SK-N-SH (cell line): ENCODE results near the gene REV1. TPM values are rescaled to one million over a fixed set of nuclear protein-coding genes. Genes with fewer than 3 reads are reported as not detected.

ENCODE experiments used
- CTCF ChIA-PET: fragments of 300-600, 350-600 bp; formaldehyde crosslinking; extraction: SDS; loops from one replicate; lab custom pipeline; 2021; lab: Yijun Ruan, JAX
- POLR2A ChIA-PET: fragments of 350-600 bp; sonication (Branson Sonifier 250); formaldehyde crosslinking; extraction: SDS; loops from one replicate; lab custom pipeline; 2020; ENCODE audit warnings: antibody characterized with exemption, inconsistent platforms; lab: Yijun Ruan, JAX
- DNase-seq: peaks from one replicate; pipeline ENCODE4 v3.0.0; 2012
- H2AFZ ChIP-seq: fragments of 200-600 bp; sonication (generic); 2 replicates; pipeline ENCODE4 v1.8.1; 2016; ENCODE audit warnings: antibody characterized with exemption, mild to moderate bottlenecking, low read depth
- H3F3A ChIP-seq: fragments of 200-600 bp; sonication (generic); replicated peaks from 2 replicates; pipeline ENCODE3; 2016; ENCODE audit warnings: antibody characterized with exemption, mild to moderate bottlenecking; ENCODE audit not compliant: insufficient read depth
- H3K27ac ChIP-seq, 2 experiments: fragments of 200-500 bp in 1 of 2; fragments of 200-600 bp in 1 of 2; sonication (Bioruptor generic) in 1 of 2; sonication (generic), shearing (Covaris generic) in 1 of 2; 2 replicates each; pipeline versions ENCODE4 v1.5.1 to v1.6.1; 2014 to 2016; ENCODE audit warnings: low read depth in 2 of 2, inconsistent platforms in 1 of 2, low read length in 1 of 2, mild to moderate bottlenecking in 1 of 2, mixed read lengths in 1 of 2
- H3K27me3 ChIP-seq: fragments of 200-600 bp; sonication (generic), shearing (Covaris generic); 2 replicates; pipeline ENCODE4 v1.6.1; 2016; ENCODE audit warnings: mixed run types; ENCODE audit not compliant: insufficient read depth
- H3K36me3 ChIP-seq, 2 experiments: fragments of 200-500 bp in 1 of 2; fragments of 200-600 bp in 1 of 2; sonication (Bioruptor generic) in 1 of 2; sonication (generic) in 1 of 2; replicated peaks in 1 of 2; 2 replicates each; pipeline versions ENCODE3 to v1.5.1; 2014 to 2016; ENCODE audit warnings: low read length in 1 of 2, mild to moderate bottlenecking in 1 of 2; ENCODE audit not compliant: insufficient read depth in 2 of 2, control insufficient read depth in 1 of 2
- H3K4me1 ChIP-seq, 2 experiments: fragments of 200-500 bp in 1 of 2; fragments of 200-600 bp in 1 of 2; sonication (Bioruptor generic) in 1 of 2; sonication (generic), shearing (Covaris generic) in 1 of 2; 2 replicates each; pipeline versions ENCODE4 v1.5.1 to v1.6.1; 2014 to 2016; ENCODE audit warnings: low read depth in 1 of 2, low read length in 1 of 2, mixed run types in 1 of 2; ENCODE audit not compliant: insufficient read depth in 2 of 2, control insufficient read depth in 1 of 2
- H3K4me2 ChIP-seq: fragments of 200-600 bp; sonication (generic), shearing (Covaris generic); 2 replicates; pipeline ENCODE4 v1.6.1; 2017; ENCODE audit warnings: mixed run types
- H3K4me3 ChIP-seq, 2 experiments: fragments of 200-500 bp in 1 of 2; fragments of 200-600 bp in 1 of 2; sonication (Bioruptor generic) in 1 of 2; sonication (generic), shearing (Covaris generic) in 1 of 2; 2 replicates each; pipeline versions ENCODE4 v1.5.1 to v1.8.1; 2014 to 2016; ENCODE audit warnings: low read depth in 2 of 2, inconsistent platforms in 1 of 2, low read length in 1 of 2, mild to moderate bottlenecking in 1 of 2, mixed read lengths in 1 of 2, moderate library complexity in 1 of 2
- H3K79me2 ChIP-seq: fragments of 200-600 bp; sonication (generic); 2 replicates; pipeline ENCODE4 v1.8.1; 2017; ENCODE audit warnings: mild to moderate bottlenecking; ENCODE audit not compliant: insufficient read depth
- H3K9ac ChIP-seq: fragments of 200-600 bp; sonication (generic); 2 replicates; pipeline ENCODE4 v1.6.1; 2017; ENCODE audit warnings: mixed run types
- H3K9me2 ChIP-seq: fragments of 200-600 bp; sonication (generic); 2 replicates; pipeline ENCODE4 v1.6.1; 2017; ENCODE audit warnings: mixed run types
- H3K9me3 ChIP-seq: fragments of 200-600 bp; sonication (generic); 2 replicates; pipeline ENCODE4 v1.6.1; 2017; ENCODE audit warnings: mixed run types, mild to moderate bottlenecking, moderate library complexity
- H4K20me1 ChIP-seq: fragments of 200-600 bp; sonication (generic); 2 replicates; pipeline ENCODE4 v1.6.1; 2017; ENCODE audit warnings: mild to moderate bottlenecking, mixed run types; ENCODE audit not compliant: insufficient read depth
- CHD2 ChIP-seq: fragments of 150-350 bp; IDR thresholded peaks from 2 replicates; pipeline ENCODE4 v1.6.1; 2018; ENCODE audit warnings: low read length; ENCODE audit not compliant: partially characterized antibody
- ELF1 ChIP-seq: IDR thresholded peaks from 2 replicates; pipeline ENCODE4 v1.4.0; 2012
- EP300 ChIP-seq, 2 experiments: IDR thresholded peaks; 2 replicates each; pipeline versions ENCODE4 v1.4.0 to v1.6.1; 2012; ENCODE audit warnings: borderline replicate concordance in 1 of 2, low read depth in 1 of 2, low read length in 1 of 2
- FOSL2 ChIP-seq: IDR thresholded peaks from 2 replicates; pipeline ENCODE4 v1.4.0; 2012; ENCODE audit warnings: low read depth, mild to moderate bottlenecking, moderate library complexity, borderline replicate concordance
- FOXJ3 ChIP-seq: sonication (generic); formaldehyde crosslinking; IDR thresholded peaks from 2 replicates; pipeline ENCODE4 v1.5.1; 2020; ENCODE audit warnings: mild to moderate bottlenecking, missing genetic modification reagents
- FOXM1 ChIP-seq: IDR thresholded peaks from 2 replicates; pipeline ENCODE4 v1.4.0; 2012; ENCODE audit warnings: low read depth, mild to moderate bottlenecking
- GATA2 ChIP-seq: sonication (generic); formaldehyde crosslinking; IDR thresholded peaks from 2 replicates; pipeline ENCODE4 v1.5.0; 2020; ENCODE audit warnings: mild to moderate bottlenecking, missing genetic modification reagents
- JUND ChIP-seq: IDR thresholded peaks from 2 replicates; pipeline ENCODE4 v1.4.0; 2012
- MEF2A ChIP-seq: IDR thresholded peaks from 2 replicates; pipeline ENCODE4 v1.4.0; 2012; ENCODE audit warnings: low read depth, borderline replicate concordance
- MXI1 ChIP-seq: IDR thresholded peaks from 2 replicates; pipeline ENCODE4 v1.6.1; 2012; ENCODE audit warnings: mild to moderate bottlenecking, low read depth, low read length, improper control_type of control experiment
- NFIC ChIP-seq: IDR thresholded peaks from 2 replicates; pipeline ENCODE4 v1.4.0; 2012; ENCODE audit warnings: borderline replicate concordance
- REST ChIP-seq: IDR thresholded peaks from 2 replicates; pipeline ENCODE4 v1.6.1; 2012; ENCODE audit warnings: mild to moderate bottlenecking, low read depth, low read length, moderate library complexity
- RXRA ChIP-seq: IDR thresholded peaks from 2 replicates; pipeline ENCODE4 v1.4.0; 2012; ENCODE audit warnings: low read depth, mild to moderate bottlenecking, borderline replicate concordance
- TCF12 ChIP-seq: IDR thresholded peaks from 2 replicates; pipeline ENCODE4 v1.4.0; 2012
- YY1 ChIP-seq: IDR thresholded peaks from 2 replicates; pipeline ENCODE4 v1.4.0; 2012; ENCODE audit warnings: low read depth, mild to moderate bottlenecking
- WGBS: methylation state at CpG from one replicate; pipeline ENCODE4 v1.1.6; 2017; ENCODE audit warnings: low lambda C conversion rate; 5-methylcytosine and 5-hydroxymethylcytosine counted together
- polyA plus RNA-seq, 3 experiments: library from polyadenylated mRNA; depleted of rRNA; stranded (reverse); fragments of >200 nt; gene quantifications; 2 replicates each; pipeline ENCODE4 v1.2.3, GENCODE V29; 2012
- TF ChIP-seq, protein P1 (sequence below): fragments of 200-600 bp; sonication (generic); IDR thresholded peaks from 2 replicates; pipeline ENCODE4 v1.6.1; 2017; ENCODE audit warnings: antibody characterized with exemption, mild to moderate bottlenecking, moderate library complexity
- TF ChIP-seq, protein P2 (sequence below): IDR thresholded peaks from 2 replicates; pipeline ENCODE4 v1.4.0; 2012; ENCODE audit warnings: low read depth, borderline replicate concordance
- TF ChIP-seq, protein P3 (sequence below): IDR thresholded peaks from 2 replicates; pipeline ENCODE4 v1.4.0; 2012; ENCODE audit warnings: low read depth, borderline replicate concordance

REV1 gene
- polyA plus RNA-seq, 1 of the 3 experiments (the other 2 are of a cell fraction) = 15.9 TPM

DNA sequence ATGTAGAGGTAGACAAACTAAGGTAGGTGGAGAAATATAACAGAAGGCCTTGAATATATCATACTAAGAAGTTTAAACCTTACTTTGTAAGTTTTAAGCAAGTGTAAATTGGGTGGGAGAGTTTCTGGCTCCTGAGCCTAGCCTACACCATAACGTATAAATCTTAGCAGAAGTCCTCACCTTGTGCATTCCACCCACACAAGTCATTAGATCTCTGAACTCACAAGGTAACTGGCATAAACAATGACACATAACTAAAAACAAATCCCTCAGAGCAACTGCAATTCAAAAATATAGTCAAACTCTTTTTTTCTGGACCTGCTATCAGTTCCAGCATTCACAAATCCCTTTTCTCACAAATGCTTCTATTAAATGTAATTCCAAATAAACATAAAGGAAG is 9.4 kb downstream of the REV1 start:
- Histone ChIP-seq H3K79me2 (peaks cover 100% of the 10 kb centered on the region), H3K4me2 (no peak overlapping the region), H3K27me3 (no peaks in the 10 kb centered on the region), H2AFZ (no peak overlapping the region), H3F3A (peaks cover 7% of the 10 kb centered on the region), H3K4me3 (no peak overlapping the region)
- CTCF ChIA-PET = no interaction called here
- TF ChIP-seq REST (no peak), RXRA (no peak), ELF1 (no peak), GATA2 (CRISPR knock-in tag) (no peak), CHD2 (no peak), YY1 (no peak), TCF12 (no peak), EP300 (IDR thresholded peaks at IDR 0.05; ENCODE audit: borderline replicate concordance in 1 of 2, low read depth in 1 of 2, low read length in 1 of 2) (no peak), FOXJ3 (CRISPR knock-in tag) (no peak), JUND (no peak), MXI1 (no peak), NFIC (no peak), MEF2A (no peak), FOXM1 (no peak), FOSL2 (no peak)
- TF ChIP-seq, protein P1, sequence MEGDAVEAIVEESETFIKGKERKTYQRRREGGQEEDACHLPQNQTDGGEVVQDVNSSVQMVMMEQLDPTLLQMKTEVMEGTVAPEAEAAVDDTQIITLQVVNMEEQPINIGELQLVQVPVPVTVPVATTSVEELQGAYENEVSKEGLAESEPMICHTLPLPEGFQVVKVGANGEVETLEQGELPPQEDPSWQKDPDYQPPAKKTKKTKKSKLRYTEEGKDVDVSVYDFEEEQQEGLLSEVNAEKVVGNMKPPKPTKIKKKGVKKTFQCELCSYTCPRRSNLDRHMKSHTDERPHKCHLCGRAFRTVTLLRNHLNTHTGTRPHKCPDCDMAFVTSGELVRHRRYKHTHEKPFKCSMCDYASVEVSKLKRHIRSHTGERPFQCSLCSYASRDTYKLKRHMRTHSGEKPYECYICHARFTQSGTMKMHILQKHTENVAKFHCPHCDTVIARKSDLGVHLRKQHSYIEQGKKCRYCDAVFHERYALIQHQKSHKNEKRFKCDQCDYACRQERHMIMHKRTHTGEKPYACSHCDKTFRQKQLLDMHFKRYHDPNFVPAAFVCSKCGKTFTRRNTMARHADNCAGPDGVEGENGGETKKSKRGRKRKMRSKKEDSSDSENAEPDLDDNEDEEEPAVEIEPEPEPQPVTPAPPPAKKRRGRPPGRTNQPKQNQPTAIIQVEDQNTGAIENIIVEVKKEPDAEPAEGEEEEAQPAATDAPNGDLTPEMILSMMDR = no peak
- TF ChIP-seq, protein P2, sequence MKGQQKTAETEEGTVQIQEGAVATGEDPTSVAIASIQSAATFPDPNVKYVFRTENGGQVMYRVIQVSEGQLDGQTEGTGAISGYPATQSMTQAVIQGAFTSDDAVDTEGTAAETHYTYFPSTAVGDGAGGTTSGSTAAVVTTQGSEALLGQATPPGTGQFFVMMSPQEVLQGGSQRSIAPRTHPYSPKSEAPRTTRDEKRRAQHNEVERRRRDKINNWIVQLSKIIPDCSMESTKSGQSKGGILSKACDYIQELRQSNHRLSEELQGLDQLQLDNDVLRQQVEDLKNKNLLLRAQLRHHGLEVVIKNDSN = no peak
- TF ChIP-seq, protein P3, sequence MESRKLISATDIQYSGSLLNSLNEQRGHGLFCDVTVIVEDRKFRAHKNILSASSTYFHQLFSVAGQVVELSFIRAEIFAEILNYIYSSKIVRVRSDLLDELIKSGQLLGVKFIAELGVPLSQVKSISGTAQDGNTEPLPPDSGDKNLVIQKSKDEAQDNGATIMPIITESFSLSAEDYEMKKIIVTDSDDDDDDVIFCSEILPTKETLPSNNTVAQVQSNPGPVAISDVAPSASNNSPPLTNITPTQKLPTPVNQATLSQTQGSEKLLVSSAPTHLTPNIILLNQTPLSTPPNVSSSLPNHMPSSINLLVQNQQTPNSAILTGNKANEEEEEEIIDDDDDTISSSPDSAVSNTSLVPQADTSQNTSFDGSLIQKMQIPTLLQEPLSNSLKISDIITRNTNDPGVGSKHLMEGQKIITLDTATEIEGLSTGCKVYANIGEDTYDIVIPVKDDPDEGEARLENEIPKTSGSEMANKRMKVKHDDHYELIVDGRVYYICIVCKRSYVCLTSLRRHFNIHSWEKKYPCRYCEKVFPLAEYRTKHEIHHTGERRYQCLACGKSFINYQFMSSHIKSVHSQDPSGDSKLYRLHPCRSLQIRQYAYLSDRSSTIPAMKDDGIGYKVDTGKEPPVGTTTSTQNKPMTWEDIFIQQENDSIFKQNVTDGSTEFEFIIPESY = no peak
- TF ChIP-seq, all 33 proteins: peak for 0
- Histone ChIP-seq H3K9ac (no peak overlapping the region), H3K4me1 (peaks cover 4% of the 10 kb centered on the region in 2 experiments; a peak in 3 of 4 replicates), H3K36me3 (no peaks in the 10 kb centered on the region), H4K20me1 (peaks cover 74% of the 10 kb centered on the region), H3K27ac (no peak overlapping the region), H3K9me3 (no peaks in the 10 kb centered on the region), H3K9me2 (no peaks in the 10 kb centered on the region)
- POLR2A ChIA-PET = no interaction called here
- no peak for DNase-seq
- 100% methylated on average over 1 of the region's 1 CpG for WGBS
